ENCODE results near the gene DHRS12.

DNA sequence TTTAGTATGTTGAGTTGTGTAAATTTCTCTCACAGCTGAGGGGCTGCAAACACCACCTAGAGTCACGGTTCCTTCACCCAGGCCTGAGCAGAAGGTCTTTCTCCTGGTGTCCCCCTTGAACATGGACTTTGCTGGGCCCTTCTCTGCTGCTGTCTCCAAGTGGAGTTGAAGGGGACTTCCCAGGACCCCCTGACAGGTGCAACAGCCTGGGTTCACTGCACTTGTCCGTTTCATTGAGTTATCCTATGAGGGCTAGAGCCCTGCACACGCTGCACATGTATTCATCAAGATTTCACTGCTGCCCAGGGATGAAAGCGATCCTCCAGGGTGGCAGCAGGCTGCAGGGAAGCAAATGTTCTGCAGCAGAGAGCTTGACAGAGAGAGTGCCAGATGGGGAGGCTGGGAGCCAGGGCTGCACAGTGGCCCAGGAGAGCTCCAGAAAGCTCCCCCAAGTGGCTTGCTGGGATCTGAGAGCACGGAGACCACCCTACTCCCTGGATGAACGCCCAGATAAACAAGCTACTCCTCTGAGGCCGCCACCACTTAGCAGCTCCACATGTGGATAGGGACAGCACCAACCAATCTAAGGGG is 30.7 kb upstream of the DHRS12 start:
- TF ChIP-seq POLR2AphosphoS5 (IDR thresholded peaks at IDR 0.05; ENCODE audit: borderline replicate concordance, low read depth, low read length) = no peak
- TF ChIP-seq EZH2 (IDR thresholded peaks at IDR 0.05) = no peak

Data from SK-N-MC (cell line).